Subcutaneous adipose tissue (tissue), 4 donors: ENCODE data around the gene MRPS9. TPM values are rescaled to one million over a fixed set of nuclear protein-coding genes. Genes with fewer than 3 reads are reported as not detected.

Experiments
- total RNA-seq, 4 donors: library from RNA; depleted of rRNA; stranded (reverse); fragments of >200 nt; gene quantifications; one replicate each; pipeline ENCODE4 v1.1.0, GENCODE V29; 2016
- TF ChIP-seq, protein P1 (sequence below): fragments of 450-650 bp; IDR thresholded peaks from one replicate; pipeline ENCODE4 v1.5.1; 2016; ENCODE audit warnings: low read depth, mild to moderate bottlenecking, control low read depth, antibody characterized with exemption, moderate library complexity

MRPS9 gene
- total RNA-seq, 4 donors from 2014 or later = 11.0 to 21.1 (median 14.3) TPM

DNA sequence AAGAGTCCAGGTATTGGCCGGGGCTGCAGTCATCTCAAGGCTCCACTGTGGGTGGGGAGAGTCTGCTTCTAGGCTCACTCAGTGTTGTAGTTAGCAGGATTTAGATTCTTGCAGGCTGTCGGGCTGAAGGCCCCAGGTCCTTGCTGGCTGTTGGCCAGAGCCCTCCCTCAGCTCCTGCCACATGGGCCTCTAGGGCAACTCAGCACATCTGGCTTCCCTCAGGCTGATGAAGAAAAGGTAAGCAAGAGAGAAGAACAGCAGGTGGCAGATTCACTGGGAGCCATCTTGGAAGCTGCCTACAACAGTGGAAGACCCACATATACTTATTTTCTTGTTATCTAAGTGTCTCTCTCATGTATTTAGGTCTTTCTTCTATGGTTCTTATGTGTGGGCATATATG lies 4.3 kb downstream of the MRPS9 start:
- TF ChIP-seq, protein P1, sequence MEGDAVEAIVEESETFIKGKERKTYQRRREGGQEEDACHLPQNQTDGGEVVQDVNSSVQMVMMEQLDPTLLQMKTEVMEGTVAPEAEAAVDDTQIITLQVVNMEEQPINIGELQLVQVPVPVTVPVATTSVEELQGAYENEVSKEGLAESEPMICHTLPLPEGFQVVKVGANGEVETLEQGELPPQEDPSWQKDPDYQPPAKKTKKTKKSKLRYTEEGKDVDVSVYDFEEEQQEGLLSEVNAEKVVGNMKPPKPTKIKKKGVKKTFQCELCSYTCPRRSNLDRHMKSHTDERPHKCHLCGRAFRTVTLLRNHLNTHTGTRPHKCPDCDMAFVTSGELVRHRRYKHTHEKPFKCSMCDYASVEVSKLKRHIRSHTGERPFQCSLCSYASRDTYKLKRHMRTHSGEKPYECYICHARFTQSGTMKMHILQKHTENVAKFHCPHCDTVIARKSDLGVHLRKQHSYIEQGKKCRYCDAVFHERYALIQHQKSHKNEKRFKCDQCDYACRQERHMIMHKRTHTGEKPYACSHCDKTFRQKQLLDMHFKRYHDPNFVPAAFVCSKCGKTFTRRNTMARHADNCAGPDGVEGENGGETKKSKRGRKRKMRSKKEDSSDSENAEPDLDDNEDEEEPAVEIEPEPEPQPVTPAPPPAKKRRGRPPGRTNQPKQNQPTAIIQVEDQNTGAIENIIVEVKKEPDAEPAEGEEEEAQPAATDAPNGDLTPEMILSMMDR = no peak

DNA sequence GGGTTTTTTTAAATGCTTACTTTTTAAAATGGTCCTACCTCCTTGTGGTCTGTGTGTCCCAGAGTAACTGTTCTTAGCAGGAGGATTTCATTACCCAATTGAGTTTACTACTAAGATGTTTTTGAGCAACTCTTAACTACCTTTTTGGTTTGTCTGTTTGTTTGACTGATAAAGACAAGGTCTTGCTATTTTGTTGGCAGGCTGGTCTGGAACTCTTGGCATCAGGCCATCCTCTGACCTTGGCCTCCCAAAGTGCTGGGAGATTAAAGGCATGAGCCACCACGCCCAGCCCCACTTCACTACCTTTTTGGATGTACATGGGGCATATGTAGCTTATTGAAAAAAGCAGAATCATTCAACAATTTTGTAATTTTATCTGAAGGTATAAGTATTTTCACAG lies 14.9 kb downstream of the MRPS9 start:
- TF ChIP-seq, protein P1 = no peak

DNA sequence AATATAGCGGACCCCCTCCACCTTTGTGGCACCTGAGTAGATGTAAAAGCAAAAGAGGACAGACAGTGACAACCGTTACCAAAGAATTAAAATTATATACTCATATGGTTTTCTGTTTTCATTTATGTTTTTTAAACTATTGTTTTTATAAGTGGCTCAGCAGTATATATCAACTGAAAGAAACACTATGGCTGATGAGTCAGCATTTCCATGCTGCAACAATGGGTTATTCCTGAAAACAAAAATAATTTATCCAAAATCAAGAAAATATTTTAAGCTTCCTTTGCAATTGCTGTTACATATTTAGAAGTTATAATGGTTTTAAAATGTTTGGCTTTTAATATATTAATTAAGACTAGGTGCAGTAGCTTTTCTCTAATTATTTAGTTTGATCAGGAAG lies 17.7 kb downstream of the MRPS9 start:
- TF ChIP-seq, protein P1 = no peak

DNA sequence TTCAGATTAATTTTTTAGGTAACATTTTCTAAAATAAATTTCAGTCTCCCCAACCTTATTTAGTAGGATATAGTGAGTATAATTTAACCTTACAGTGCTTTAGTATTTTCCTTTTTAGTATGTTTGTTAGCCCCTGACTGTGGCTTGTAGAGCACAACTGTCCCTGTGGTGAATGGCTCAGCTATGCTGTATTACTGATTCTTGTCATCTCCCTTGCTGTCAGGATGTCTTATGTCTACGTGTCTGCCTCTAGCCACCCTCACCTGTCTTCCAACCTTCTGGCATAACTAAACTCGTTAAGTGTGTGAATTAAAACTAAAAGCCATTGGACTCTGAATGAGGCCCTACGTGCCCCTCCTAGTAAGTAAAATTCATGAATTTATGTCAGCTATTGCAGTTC lies 18.4 kb downstream of the MRPS9 start:
- TF ChIP-seq, protein P1 = no peak

DNA sequence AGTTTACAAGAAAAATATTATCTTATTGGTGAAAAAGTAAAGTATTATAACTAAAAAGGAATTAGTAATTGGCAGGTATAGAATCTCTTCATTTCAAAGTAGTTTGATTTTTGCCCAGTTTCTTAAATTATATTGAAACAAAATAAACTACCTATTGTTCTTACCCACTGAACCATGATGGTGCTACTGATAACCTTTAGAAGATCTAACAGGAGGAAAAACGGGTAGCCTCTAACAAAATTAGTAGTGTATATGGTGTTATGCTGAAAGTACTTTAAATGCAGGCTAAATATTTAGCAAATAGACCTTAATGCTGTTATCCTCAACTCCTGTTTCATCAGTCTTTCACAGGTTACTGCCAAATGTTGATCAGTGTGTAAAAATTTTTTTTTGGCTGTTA lies 19.1 kb downstream of the MRPS9 start:
- TF ChIP-seq, protein P1 = no peak

DNA sequence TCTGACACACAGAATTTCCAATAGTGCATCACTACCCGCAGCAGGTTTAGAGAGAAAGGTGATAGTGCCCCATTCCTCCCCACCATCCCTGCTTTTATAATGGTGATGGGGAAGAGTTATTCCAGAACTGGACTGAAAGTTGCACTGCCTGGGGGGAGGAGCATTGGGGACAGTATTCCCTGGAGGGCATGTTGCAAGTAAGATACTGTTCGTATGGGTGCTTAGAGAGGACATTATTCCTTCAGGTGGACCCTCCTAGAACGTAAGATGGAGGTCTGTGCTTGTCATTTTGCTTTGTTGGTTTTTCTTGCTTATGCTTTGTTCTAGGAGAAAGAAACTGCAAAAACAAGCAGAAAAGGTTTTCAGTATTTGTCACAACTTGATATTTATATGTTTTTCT lies 23.7 kb downstream of the MRPS9 start:
- TF ChIP-seq, protein P1 = no peak

DNA sequence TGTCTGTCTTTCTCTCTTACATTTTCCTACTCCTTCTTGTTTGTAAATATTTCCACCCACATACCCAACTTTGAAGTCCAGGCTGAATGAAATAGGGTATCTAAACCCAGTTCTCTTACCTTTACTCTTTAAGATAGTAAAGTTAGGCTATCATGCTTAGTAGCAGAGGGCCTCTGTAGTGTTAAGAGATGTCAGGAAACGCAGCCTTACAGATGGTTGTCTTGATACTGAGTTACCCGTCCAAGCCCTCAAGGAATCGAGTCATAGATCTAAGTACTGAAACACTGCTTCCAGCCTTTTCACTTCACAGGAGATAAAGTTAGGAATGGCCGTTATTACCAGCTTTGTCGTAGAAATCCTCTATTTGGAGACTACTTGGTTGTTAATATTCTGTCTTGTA lies 24.3 kb downstream of the MRPS9 start:
- TF ChIP-seq, protein P1 = no peak

DNA sequence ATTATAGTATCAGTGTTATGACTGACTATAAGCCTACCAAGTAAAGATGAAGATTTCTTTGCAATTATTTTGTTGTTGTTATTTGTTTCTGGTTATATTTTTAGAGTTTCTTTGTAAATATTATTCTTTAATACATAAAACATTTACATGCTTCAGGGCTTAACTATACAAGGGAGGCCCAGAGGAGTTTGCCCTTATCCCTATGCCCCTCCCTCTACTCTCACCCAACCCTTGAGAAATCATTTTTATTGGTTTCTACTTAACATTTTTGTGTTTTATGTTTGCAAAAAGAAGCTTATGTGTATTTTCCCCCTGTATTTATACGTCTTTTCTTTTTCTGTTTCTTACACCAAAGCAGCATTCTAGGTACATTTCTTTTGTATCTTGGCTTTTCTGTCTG lies 30.5 kb downstream of the MRPS9 start:
- TF ChIP-seq, protein P1 = no peak
